ENCODE measurements around the gene DCLK1.

DNA sequence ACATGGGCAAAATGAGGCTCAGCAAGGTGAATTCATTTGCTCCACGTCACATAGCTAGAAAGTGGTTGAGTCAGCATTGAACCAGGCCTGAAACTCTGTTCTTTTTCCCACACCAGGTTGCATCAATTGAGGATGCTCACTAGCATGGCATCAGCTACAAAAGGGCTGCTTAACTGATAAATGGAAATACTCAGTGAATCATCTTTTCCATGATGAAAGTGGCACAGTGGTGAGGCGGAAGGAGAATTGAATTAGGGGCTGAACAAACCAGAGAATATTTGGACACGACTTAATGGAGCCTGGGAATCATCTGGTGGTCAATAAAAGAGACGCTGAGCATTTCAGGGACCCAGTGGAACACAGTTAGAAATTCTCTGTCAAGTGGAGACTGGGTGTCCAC lies 334.6 kb downstream of the DCLK1 start:
- TF ChIP-seq ELF4 (IDR thresholded peaks at IDR 0.05) (no peak), FOXA1 (IDR thresholded peaks at IDR 0.05) (no peak), BHLHE40 (IDR thresholded peaks at IDR 0.05; ENCODE audit: borderline replicate concordance) (no peak), FOXM1 (IDR thresholded peaks at IDR 0.05; ENCODE audit: borderline replicate concordance) (no peak), SUZ12 (IDR thresholded peaks at IDR 0.05) (no peak), SP1 (IDR thresholded peaks at IDR 0.05) (no peak), TARDBP (IDR thresholded peaks at IDR 0.05) (no peak), NFRKB (IDR thresholded peaks at IDR 0.05) (no peak), LEF1 (IDR thresholded peaks at IDR 0.05; ENCODE audit: borderline replicate concordance) (no peak), L3MBTL2 (conservative IDR thresholded peaks at IDR 0.05) (no peak), FOXK2 (IDR thresholded peaks at IDR 0.05) (no peak), HDGF (IDR thresholded peaks at IDR 0.05; ENCODE audit: borderline replicate concordance) (no peak)
- TF ChIP-seq, protein P1, sequence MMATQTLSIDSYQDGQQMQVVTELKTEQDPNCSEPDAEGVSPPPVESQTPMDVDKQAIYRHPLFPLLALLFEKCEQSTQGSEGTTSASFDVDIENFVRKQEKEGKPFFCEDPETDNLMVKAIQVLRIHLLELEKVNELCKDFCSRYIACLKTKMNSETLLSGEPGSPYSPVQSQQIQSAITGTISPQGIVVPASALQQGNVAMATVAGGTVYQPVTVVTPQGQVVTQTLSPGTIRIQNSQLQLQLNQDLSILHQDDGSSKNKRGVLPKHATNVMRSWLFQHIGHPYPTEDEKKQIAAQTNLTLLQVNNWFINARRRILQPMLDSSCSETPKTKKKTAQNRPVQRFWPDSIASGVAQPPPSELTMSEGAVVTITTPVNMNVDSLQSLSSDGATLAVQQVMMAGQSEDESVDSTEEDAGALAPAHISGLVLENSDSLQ (IDR thresholded peaks at IDR 0.05): no peak

Data from HEK293T (cell line).